OCI-LY1 (cell line): Measurements from ENCODE around the gene FAM20C.

Experiments
- H2AFZ ChIP-seq: fragments of 200-600 bp; sonication (generic), shearing (Covaris generic); 2 replicates; pipeline ENCODE4 v1.6.0; 2014; ENCODE audit warnings: antibody characterized with exemption, mild to moderate bottlenecking, low read length
- H3F3A ChIP-seq: fragments of 200-600 bp; sonication (generic), shearing (Covaris generic); 2 replicates; pipeline ENCODE4 v1.6.0; 2014; ENCODE audit warnings: mild to moderate bottlenecking, antibody characterized with exemption, low read length, moderate library complexity; ENCODE audit not compliant: insufficient read depth
- H3K27ac ChIP-seq: fragments of 200-600 bp; sonication (generic); 2 replicates; pipeline ENCODE4 v1.5.1; 2014; ENCODE audit warnings: low read length, mixed run types, mild to moderate bottlenecking, low read depth; ENCODE audit not compliant: poor library complexity, severe bottlenecking
- H3K27me3 ChIP-seq: fragments of 200-600 bp; sonication (generic); 2 replicates; pipeline ENCODE4 v1.6.0; 2014; ENCODE audit warnings: antibody characterized with exemption, mild to moderate bottlenecking, low read length, moderate library complexity; ENCODE audit not compliant: insufficient read depth
- H3K36me3 ChIP-seq: fragments of 200-600 bp; sonication (generic); 2 replicates; pipeline ENCODE4 v1.6.1; 2014; ENCODE audit warnings: mild to moderate bottlenecking, antibody characterized with exemption, low read length, moderate library complexity, mixed read lengths; ENCODE audit not compliant: insufficient read depth
- H3K4me1 ChIP-seq: fragments of 200-600 bp; sonication (generic); 2 replicates; pipeline ENCODE4 v1.5.1; 2014; ENCODE audit warnings: mild to moderate bottlenecking, low read length, moderate library complexity; ENCODE audit not compliant: insufficient read depth, severe bottlenecking
- H3K4me2 ChIP-seq: fragments of 200-600 bp; sonication (generic), shearing (Covaris generic); 2 replicates; pipeline ENCODE4 v1.6.1; 2014; ENCODE audit warnings: low read length
- H3K4me3 ChIP-seq: fragments of 200-600 bp; sonication (generic); 2 replicates; pipeline ENCODE4 v1.5.1; 2014; ENCODE audit warnings: low read length, low read depth, mild to moderate bottlenecking, mixed read lengths; ENCODE audit not compliant: poor library complexity, severe bottlenecking
- H3K79me2 ChIP-seq: fragments of 200-600 bp; shearing (Covaris generic); 2 replicates; pipeline ENCODE4 v1.6.1; 2016; ENCODE audit warnings: mixed run types, low read length, mixed read lengths; ENCODE audit not compliant: insufficient read depth
- H3K9ac ChIP-seq: fragments of 200-600 bp; sonication (generic), shearing (Covaris generic); 2 replicates; pipeline ENCODE4 v1.6.1; 2014; ENCODE audit warnings: mild to moderate bottlenecking, low read length, mixed read lengths
- H3K9me2 ChIP-seq: fragments of 200-600 bp; sonication (generic), shearing (Covaris generic); 2 replicates; pipeline ENCODE4 v1.6.1; 2014; ENCODE audit warnings: low read depth, mild to moderate bottlenecking, low read length, mixed read lengths
- H3K9me3 ChIP-seq: fragments of 200-600 bp; shearing (Covaris generic); 2 replicates; pipeline ENCODE4 v1.6.1; 2014; ENCODE audit warnings: low read length, mixed read lengths
- H4K20me1 ChIP-seq: fragments of 200-600 bp; sonication (generic), shearing (Covaris generic); 2 replicates; pipeline ENCODE4 v1.6.0; 2016; ENCODE audit warnings: mild to moderate bottlenecking, low read length; ENCODE audit not compliant: insufficient read depth
- EZH2 ChIP-seq: fragments of 200-600 bp; sonication (generic), shearing (Covaris generic); IDR thresholded peaks from 2 replicates; pipeline ENCODE4 v1.8.0; 2017; ENCODE audit warnings: borderline replicate concordance, mixed run types, mild to moderate bottlenecking, antibody characterized with exemption, low read length, moderate library complexity, mixed read lengths
- TF ChIP-seq, protein P1 (sequence below): fragments of 200-600 bp; sonication (generic), shearing (Covaris generic); IDR thresholded peaks from 2 replicates; pipeline ENCODE4 v1.5.1; 2017; ENCODE audit warnings: mild to moderate bottlenecking, antibody characterized with exemption, low read length, moderate library complexity, mixed read lengths

The FAM20C gene

DNA sequence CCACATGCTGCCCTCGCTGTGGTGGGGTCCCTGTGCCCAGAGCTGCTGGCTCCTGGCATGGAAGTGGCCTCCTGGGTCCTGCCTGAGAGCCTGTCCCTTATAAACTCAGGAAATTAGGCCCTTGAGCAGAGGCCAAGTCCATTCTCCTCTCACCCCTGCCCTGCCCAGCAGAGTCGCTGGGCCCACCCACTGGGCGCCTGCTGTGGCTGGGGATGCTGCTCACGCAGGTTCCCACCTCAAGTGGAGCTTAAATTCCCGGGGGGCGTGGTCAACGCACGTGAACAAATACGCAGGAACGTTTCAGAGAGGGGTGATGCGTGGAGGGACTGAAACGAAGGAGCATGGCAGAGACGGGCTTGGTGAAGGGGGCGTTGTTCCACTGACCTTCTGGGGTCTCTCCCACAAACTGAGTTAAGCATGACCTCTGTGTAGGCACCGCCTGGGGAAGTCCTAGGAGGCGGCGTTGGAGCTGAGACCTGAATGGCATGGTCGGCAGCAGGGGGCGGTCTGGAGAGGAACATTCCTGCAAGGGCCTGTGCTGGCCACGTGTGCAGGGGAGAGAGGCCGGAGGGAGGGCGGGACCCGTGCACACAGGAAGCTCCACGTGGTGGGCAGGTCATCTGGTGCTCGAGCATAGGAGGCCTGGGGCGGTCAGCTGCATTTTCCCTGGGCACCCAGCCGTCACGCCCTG is 27.9 kb downstream of the FAM20C start:
- Histone ChIP-seq H4K20me1 (no peaks in the 10 kb centered on the region), H3K36me3 (no peaks in the 10 kb centered on the region), H3F3A (no peaks in the 10 kb centered on the region), H3K9ac (no peak overlapping the region), H3K4me2 (no peak overlapping the region), H3K9me3 (no peaks in the 10 kb centered on the region), H3K4me1 (no peaks in the 10 kb centered on the region), H3K4me3 (no peak overlapping the region), H3K27ac (no peak overlapping the region), H3K79me2 (no peaks in the 10 kb centered on the region), H2AFZ (no peak overlapping the region), H3K9me2 (no peaks in the 10 kb centered on the region), H3K27me3 (no peaks in the 10 kb centered on the region)
- TF ChIP-seq, protein P1, sequence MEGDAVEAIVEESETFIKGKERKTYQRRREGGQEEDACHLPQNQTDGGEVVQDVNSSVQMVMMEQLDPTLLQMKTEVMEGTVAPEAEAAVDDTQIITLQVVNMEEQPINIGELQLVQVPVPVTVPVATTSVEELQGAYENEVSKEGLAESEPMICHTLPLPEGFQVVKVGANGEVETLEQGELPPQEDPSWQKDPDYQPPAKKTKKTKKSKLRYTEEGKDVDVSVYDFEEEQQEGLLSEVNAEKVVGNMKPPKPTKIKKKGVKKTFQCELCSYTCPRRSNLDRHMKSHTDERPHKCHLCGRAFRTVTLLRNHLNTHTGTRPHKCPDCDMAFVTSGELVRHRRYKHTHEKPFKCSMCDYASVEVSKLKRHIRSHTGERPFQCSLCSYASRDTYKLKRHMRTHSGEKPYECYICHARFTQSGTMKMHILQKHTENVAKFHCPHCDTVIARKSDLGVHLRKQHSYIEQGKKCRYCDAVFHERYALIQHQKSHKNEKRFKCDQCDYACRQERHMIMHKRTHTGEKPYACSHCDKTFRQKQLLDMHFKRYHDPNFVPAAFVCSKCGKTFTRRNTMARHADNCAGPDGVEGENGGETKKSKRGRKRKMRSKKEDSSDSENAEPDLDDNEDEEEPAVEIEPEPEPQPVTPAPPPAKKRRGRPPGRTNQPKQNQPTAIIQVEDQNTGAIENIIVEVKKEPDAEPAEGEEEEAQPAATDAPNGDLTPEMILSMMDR = no peak
- no peak for TF ChIP-seq EZH2

DNA sequence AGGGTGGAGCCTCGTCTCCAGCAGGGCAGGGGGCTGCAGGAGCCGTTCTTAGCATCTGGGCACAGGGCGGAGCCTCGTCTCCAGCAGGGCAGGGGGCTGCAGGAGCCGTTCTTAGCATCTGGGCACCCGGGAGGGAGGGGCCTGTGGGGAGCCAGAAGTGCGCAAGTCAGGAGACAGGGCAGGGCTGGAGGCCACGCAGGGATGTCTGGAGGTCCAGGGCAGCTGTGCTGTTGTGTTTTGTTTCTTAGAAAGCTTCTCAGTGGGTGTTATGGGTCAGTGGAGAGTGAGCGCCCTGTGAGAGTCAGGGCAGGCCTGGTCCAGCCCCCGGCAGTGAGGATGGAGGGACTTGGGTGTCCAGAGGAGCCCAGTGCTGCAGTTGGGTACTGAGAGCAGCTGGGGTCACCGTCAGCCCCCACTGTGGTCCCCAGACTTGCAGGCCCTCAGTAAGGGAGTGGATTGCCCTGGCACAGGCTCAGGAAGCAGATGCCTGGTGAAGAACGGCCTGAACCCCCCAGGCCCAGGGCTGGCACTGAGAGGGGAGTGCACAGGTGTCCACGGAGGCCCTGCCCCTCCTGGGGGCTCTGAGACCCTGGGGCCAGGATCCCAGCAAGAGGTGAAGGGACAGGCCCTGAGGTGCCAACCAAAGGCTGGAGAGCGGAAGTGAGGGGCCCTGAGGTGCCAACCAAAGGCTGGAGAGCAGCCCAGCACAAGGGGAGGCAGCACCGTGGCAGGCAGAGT is 29.8 kb downstream of the FAM20C start:
- Histone ChIP-seq H3K9ac (no peak overlapping the region), H3F3A (no peaks in the 10 kb centered on the region), H2AFZ (no peak overlapping the region), H3K27me3 (no peaks in the 10 kb centered on the region), H3K4me3 (no peak overlapping the region), H3K9me2 (no peaks in the 10 kb centered on the region), H3K79me2 (no peaks in the 10 kb centered on the region), H3K36me3 (no peaks in the 10 kb centered on the region), H4K20me1 (no peaks in the 10 kb centered on the region), H3K27ac (no peak overlapping the region), H3K4me1 (no peaks in the 10 kb centered on the region), H3K9me3 (no peaks in the 10 kb centered on the region), H3K4me2 (no peak overlapping the region)
- TF ChIP-seq, protein P1 = no peak
- TF ChIP-seq EZH2 = no peak

DNA sequence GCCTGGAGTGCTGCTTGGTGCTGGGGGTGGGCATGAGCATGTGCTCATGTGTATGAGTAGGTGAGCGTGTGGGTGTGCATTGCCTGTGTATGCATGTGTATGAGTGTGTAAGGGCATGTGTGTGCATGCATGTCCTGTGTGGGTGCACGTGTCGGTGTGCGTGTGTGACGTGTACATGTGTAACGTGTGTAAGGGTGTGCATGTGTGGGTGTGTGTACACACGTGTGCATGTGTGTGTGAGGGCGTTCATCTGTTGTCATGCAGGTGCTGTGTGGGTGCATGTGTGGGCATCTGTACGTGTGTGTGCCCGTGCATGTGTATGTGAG is 30.3 kb downstream of the FAM20C start:
- Histone ChIP-seq H3F3A (no peaks in the 10 kb centered on the region), H3K9me3 (no peaks in the 10 kb centered on the region), H4K20me1 (no peaks in the 10 kb centered on the region), H3K9ac (no peak overlapping the region), H3K4me1 (no peaks in the 10 kb centered on the region), H2AFZ (no peak overlapping the region), H3K27ac (no peak overlapping the region), H3K79me2 (no peaks in the 10 kb centered on the region), H3K4me2 (no peak overlapping the region), H3K4me3 (no peak overlapping the region), H3K36me3 (no peaks in the 10 kb centered on the region), H3K9me2 (no peaks in the 10 kb centered on the region), H3K27me3 (no peaks in the 10 kb centered on the region)
- no peak for TF ChIP-seq EZH2
- TF ChIP-seq, protein P1 = no peak
